Right ventricle myocardium superior (tissue), 1 donor: ENCODE measurements around the gene AARSD1. TPM values are rescaled to one million over a fixed set of nuclear protein-coding genes. Genes with fewer than 3 reads are reported as not detected.
"Not testable (repeated sequence)": the region's sequence is repeated elsewhere in the genome, so short reads cannot be mapped to it uniquely, and the experiment has no call there.

Experiments used
- ATAC-seq: fragments of 200-7000 bp; cut with Tn5 transposase; one replicate; pipeline ENCODE4 v1.9.1; 2020; ENCODE audit warnings: mild to moderate bottlenecking; ENCODE audit not compliant: poor library complexity
- DNase-seq: peaks from one replicate; pipeline ENCODE4 v3.0.0-alpha.2; 2020
- intact Hi-C: fragments of 100-400 bp; cut with DNase I; formaldehyde crosslinking; loops from one replicate; pipeline ENCODE4 v1.11.2; 2022
- total RNA-seq: library from RNA; stranded (reverse); fragmentation: NEBNext Ultra II Directional; extraction: Animal tissue kit (Norgen Biotek cat#: 25700); gene quantifications from one replicate; pipeline ENCODE4 v1.2.1, GENCODE V29; 2021
- donor health status: DM: no; HTN: yes; CAD: no; lungs with severe emphysema.

AARSD1 gene
- total RNA-seq, 1 donor from 2014 or later: 30.6 TPM

DNA sequence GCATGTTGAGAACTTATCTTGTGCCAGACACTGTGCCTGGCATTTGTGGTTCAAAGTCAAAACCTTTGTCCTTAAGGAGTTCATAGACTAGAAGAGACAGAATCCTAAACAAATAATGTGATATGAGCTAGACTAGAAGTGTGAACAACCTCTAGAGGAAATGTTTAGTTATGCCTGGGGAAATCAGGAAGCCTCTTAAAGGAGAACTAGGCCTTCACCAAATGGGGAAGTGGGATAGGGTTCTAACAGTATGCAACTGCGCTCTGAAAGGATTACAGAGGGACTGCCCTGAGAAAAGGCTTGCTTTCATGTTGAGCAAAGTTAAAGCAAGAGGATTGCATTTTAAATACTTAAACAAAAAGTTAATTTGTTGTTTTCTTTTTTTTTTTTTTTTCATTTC is 21.0 kb upstream of the AARSD1 start:
- intact Hi-C loops: no loop called here
- no peak for ATAC-seq
- DNase-seq: no peak

DNA sequence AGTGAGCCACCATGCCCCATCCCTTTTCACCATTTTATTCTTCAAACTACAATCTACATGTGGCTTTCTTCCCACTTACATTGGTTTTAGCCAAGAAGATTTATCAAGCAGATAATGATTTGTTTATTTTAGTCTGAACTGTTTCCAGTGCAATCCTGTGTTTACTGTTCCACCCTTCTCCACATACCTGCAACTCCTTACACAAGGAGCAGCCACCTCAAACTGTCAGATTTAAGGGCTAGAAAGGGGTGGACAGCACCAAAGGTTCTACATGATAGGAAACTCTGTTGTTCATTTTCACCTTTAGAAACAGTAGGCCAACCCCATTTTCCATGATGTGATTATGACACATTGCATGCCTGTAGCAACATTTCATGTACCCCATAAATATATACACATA is 18.0 kb upstream of the AARSD1 start:
- DNase-seq: no peak
- no peak for ATAC-seq
- intact Hi-C loops: no loop called here

DNA sequence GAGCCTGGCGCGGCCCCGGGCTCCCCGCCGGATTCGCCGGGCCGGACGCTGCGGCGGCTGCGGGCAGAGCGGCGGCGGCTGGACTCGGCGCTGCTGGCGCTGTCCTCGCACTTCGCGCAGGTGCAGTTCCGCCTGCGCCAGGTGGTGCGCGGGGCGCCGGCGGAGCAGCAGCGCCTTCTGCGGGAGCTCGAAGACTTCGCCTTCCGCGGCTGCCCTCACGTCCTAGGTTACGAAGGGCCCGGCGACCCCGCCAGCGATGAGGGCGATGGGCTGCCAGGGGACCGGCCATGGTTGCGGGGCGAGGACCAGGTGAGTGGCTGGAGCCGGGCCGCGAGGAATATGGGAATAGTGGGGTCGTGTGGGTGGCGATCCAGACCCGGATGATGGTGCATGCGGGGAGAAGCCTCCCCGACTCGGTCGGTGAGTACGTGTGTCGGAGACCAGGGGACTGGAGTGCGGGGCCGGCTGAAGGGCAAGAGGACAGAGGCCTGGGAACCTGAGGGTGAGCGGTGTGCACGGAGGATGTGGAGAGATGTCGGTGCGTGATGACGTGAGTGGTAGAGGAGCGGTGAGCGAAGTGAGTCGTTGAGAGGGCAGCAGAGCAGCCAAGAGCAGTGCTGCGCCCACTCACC is 16.6 kb upstream of the AARSD1 start:
- ATAC-seq (peak; percentile 61), DNase-seq (peak; percentile 52)
- intact Hi-C loops: no loop called here

DNA sequence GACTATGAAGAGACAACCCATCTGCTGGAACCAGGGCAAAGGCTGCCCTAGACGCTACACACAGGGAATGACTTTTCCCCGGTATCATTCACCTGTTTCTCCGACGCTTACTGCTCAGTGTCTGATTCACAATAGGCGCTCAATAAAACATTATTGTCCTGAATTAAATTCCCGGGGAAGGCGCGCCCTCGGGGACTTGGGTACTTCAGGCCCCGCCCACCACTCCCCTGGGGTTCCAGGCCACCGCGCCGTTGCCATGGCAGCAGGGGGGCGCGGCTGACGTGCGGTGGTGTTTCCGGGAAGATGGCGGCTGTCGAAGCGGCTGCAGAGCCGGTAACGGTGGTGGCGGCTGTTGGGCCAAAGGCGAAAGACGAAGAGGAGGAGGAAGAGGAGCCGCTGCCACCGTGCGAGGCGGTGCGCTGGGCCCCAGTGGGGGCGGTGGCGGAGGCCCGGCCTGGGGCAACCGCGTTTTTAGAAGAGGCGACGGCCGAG is 16.1 kb upstream of the AARSD1 start, which contains the start of gene RUNDC1:
RUNDC1 (plus strand) TSS at position 292 of the 492 bp plus-strand sequence; CDS start at position 304, 12 bp downstream.
- DNase-seq (peak; percentile 97), ATAC-seq (peak; percentile 96)
- intact Hi-C loops: no loop called here

DNA sequence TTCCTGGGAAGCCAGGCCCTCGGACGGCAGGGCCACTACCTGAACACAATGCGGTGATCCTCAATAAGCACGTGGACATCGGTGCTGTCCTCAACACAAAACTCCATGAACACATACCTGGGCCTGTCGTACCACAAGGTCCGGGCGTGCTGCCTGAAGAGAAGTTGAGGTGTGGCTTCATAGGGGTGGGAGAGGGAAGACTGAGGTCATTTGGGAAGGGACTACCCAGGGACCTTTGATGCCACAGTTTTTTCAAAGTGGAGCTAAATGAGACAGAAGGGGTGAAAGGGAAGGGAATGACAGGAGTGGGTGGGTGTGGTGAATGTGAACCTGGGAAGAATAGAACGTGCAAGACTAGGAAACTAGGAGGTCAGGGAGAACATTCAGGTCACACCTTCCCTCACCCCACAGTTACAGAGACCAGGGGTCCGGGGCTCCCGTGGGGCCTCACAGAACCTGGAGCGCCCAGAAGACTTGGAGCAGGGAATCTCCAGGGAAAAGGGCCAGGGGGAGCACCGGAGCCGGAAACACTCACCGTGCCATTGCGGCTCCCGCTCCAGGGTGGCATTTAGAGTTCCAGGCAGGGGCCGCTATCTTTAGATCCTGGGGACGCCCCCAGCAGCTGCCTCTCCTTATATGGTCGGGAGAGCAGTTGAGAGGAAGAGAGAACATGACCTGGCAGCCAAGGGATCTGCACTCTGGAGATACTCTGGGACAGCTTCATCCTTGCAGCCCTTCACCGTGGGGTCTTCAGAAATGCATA is 15.4 kb upstream of the AARSD1 start, which contains the start of gene PTGES3L:
PTGES3L (minus strand) TSS at position 570 of the 763 bp plus-strand sequence; CDS start at position 543, 27 bp downstream.
- ATAC-seq: peak; percentile 85
- peak; percentile 70 for DNase-seq
- intact Hi-C loops: no loop called here

DNA sequence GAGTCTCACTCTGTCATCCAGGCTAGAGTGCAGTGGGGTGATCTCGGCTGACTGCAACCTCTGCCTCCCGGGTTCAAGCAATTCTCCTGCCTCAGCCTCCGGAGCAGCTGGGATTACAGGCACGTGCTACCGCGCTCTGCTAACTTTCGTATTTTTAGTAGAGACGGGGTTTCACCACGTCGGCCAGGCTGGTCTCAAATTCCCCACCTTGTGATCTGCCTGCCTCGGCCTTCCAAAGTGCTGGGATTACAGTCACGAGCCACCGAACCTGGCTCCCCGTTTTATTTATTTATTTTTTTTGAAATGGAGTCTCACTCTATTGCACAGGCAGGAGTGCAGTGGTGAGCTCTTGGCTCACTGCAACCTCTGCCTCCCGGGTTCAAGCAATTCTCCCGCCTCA is 11.4 kb upstream of the AARSD1 start:
- intact Hi-C loops, DNase-seq: not testable (repeated sequence)

DNA sequence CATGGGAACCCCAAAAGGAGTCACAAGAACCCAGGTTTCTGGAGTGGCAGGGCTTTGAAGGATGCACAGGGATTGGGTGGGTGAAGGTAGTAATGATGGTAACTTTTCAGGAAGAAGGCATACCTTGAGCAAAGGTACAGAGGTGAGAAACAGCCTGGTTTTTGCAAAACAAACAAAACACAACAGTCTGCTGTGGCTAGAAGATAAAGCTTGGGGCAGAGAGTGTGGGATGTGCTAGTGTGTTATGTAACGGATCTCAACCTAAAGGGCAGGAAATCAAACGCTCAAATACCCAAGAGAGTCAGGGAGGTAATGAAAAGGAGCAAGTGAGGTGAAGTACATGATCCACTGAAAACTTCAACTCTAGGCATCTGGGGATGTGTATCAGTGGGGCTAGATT is 11.0 kb upstream of the AARSD1 start:
- ATAC-seq (no peak), DNase-seq (no peak)
- intact Hi-C loops: no loop called here

More for the DNA sequence above, 11.4 kb upstream of the AARSD1 start:
- not testable (repeated sequence) for ATAC-seq

DNA sequence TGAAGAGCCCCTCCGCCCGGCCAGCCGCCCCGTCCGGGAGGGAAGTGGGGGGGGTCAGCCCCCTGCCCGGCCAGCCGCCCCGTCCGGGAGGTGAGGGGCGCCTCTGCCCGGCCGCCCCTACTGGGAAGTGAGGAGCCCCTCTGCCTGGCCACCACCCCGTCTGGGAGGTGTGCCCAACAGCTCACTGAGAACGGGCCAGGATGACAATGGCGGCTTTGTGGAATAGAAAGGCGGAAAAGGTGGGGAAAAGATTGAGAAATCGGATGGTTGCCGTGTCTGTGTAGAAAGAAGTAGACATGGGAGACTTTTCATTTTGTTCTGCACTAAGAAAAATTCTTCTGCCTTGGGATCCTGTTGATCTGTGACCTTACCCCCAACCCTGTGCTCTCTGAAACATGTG is 9.1 kb upstream of the AARSD1 start:
- intact Hi-C loops, DNase-seq, ATAC-seq: not testable (repeated sequence)

DNA sequence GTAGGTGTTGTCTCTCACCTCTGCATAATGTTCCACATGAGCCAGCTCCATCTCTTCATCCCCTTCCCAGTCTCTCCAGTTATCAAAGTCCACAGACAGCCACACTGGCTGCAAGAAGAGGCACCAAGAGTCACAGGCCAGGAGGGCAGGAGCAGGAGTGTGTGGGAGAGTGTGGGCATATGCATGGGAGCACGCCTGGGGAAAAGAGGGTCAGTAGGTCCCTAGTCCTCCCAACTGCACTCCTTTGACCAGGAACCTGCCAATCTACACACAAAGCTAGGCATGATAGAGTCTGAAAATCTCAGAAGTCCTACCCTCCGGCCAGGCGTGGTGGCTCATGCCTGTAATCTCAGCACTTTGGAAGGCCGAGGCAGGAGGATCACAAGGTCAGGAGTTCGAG is 7.3 kb upstream of the AARSD1 start:
- ATAC-seq: no peak

DNA sequence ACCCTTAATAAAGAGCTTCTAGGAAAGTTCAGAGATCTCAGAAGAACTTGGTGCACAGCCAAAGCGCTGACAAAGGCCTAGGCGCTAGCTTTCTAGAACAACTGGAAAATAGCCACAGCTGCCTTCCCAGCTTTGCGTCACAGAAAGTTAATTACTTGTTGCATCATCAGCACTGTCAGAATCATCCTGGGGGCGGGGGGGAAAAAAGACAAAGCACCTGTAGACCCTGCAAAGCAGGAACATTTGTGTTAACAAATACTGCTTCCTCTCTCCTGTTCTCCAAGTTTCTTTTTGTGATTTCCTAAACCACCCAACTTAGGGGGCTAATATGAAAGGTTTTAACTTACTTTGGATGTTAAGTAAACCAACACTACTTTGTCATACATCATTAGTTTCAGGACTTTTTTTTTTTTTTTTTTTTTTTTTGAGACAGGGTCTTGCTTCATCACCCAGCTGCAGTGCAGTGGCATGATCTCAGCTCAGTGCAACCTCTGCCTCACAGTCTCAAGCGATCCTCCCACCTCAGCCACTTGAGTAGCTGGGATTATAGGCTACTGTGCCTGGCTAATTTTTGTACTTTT is 4.8 kb upstream of the AARSD1 start:
- intact Hi-C loops: no loop called here
- ATAC-seq: no peak
- DNase-seq: no peak

More for the DNA sequence above, 7.3 kb upstream of the AARSD1 start:
- DNase-seq: no peak
- intact Hi-C loops: no loop called here

DNA sequence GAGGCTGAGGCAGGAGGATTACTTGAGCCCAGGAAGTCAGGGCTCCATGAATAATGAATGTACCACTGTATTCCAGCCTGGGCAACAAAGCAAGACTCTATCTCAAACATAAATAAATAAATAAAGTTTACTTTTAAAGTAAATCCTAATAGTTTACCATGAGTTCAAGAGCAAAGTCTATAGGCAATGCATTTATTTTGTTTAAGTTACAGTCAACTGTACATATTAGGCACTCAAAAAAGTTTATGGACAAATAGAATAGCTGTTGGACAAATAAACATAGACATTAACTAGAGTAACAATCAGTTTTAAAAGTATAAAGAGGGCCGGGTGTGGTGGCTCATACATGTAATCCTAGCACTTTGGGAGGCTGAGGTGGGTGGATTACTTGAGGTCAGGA is 3.7 kb upstream of the AARSD1 start:
- DNase-seq (no peak), ATAC-seq (no peak)
- intact Hi-C loops: no loop called here

DNA sequence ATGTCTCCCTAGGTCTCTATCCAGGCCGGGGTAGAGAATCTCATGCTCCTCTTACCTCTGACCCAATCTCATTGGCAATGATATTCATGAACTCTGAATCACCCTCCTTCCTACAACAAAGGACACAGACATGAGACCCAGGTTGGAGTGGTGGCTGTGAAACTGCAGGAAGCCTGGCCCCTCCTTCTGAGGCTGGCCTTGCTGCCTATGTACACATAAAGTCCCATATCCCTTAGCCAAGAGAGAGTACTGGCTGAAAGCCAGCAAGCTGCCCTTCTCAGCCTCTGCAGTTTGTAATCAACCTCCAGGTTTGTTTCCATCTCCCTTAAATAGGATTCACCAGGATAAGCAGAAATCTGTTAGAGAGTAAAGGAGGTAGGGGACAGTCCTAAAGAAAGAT is 10.6 kb downstream of the AARSD1 start:
- ATAC-seq (no peak), DNase-seq (no peak)
- intact Hi-C loops: no loop called here

DNA sequence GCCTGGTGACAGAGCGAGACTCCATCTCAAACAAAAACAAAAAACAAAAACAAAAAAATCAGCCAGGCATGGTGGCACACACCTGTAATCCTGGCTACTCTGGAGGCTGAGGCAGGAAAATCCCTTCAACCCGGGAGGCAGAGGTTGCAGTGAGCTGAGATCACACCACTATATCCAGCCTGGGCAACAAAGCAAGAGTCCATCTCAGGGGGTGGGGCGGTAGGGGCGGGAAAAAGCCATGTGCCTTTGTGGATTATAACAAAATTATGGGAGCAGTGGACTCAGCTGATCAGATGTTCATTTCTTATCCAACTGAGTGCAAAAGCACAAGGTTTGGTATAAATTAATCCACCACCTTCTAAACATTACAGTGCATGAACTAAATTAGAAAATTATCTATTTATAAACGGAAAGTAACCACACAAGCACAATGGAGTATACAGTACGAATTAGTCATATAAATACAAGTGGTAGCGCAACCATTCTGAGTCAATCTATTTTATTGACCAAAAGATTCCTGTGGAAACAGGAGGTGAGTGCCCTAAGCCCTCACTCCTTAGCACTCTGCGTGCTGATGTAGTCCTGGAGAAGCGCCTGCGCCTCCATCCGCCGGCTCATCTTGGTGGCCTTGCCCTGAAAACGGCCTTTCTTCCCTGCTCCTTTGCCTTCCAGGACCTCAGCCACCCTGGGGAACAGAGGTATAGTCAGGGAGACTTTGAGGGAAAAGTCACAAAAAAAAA is 14.0 kb downstream of the AARSD1 start:
- no peak for DNase-seq
- no peak for ATAC-seq
- intact Hi-C loops: no loop called here

DNA sequence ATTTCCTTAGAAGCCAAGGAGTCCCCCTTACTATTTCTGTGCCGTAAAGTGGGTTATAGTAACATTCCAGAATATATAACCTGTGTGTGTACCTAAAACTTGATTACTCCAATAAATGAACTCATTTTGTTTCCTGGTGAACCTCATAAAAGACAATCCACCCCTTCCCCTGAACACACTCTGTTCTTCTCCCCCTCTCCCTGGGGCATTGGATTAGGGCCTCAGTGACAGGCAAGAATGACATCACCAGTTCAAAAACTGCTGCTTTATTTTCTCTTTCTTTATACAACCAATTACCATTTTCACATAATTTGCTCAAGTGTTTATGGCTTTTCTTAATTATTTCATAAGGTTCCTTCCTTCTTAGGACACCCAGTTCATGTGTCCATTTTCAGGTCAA is 17.4 kb downstream of the AARSD1 start:
- intact Hi-C loops: no loop called here
- no peak for DNase-seq
- no peak for ATAC-seq

DNA sequence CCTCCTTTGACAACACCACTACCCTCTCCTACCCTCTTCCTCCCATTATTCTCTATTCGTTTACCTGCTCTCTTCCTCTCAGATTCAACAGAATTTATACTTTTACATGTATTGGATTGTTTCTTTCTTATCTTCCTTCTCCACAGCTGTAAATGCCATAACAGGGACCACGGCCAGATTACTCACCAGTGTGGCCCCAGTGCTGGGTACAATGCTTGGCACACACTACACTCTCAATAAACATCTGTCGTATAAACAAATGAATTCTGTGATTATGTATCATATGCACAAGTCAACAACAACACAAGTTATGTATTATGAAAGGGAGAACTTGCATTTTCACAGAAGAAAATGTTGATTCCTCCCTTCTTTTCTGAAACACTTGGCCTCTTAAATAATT is 20.0 kb downstream of the AARSD1 start:
- no peak for DNase-seq
- intact Hi-C loops: no loop called here
- ATAC-seq: no peak

DNA sequence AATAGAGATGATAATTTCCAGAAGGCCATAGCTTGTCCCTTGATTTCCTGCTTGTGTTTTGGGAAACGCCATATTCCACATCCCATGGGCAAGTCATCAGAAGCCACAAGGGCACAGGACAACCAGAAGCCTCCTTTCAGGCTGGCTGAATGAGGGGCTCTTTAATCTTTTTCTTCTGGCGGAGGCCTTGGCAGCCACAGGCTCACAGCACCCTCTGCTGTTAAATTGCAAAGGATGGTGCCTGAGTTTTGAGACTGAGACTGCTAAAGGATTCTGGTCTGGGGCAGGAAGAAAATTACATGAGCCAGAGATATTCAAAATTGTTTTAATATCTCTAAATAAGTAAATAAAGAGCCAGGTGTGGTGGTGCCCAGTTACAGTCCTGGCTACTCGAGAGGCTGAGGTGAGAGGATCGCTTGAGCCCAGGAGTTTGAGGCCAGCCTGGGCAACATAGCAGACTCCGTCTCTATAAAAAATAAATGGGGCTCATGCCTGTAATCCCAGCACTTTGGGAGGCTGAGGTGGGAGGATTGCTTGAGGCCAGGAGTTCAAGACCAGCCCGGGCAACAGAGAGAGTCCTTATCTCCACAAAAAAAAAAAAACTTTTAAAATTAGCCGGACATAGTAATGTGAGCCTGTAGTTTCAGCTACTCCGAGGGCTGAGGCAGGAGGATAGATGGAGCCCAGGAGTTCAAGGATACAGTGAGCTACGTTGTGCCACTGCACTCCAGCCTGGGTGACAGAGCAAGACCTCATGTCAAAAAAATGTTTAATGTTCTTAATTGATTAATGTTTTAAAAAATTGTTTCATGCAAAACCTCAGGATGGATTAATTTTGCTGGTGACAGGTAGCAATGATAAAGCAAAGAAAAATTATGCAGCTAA is 26.3 kb downstream of the AARSD1 start:
- DNase-seq (peak; percentile 44), ATAC-seq (peak; percentile 75)
- intact Hi-C loops: loop anchor here (2.0 kb wide), 1 partner anchor 95 kb away; no protein-coding TSS in a partner anchor

DNA sequence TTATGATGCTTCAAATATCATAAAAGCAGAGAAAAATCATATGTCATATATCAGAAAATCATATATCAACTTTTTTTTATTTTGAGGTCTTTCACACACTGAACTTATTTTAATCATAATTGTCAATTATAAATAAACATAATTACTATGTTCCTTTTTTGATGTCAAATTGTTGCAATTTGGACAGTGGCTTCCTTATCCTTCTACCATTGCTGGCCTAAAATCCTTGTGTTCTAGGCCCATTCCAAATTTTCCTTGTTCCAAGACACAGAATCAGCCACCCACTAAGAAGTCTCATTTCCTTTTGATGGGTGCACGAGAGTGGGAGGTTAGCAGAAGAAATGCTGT is 34.8 kb downstream of the AARSD1 start:
- no peak for DNase-seq
- intact Hi-C loops: no loop called here
- no peak for ATAC-seq
